CD14-positive monocyte (primary cell): Measurements from ENCODE around the gene CIBAR2. TPM values are rescaled to one million over a fixed set of nuclear protein-coding genes. Genes with fewer than 3 reads are reported as not detected.

Experiments
- DNase-seq, 3 donors: peaks; one replicate each; pipeline ENCODE4 v3.0.0-alpha.2; 2011 to 2022
- H2AFZ ChIP-seq: 2 replicates; pipeline ENCODE4 v1.6.0; 2012; ENCODE audit warnings: mild to moderate bottlenecking, low read depth, low read length, inconsistent platforms; ENCODE audit not compliant: insufficient read depth, poor library complexity, severe bottlenecking
- H3K27ac ChIP-seq, 2 donors: 1 replicate in 1 of 2; 2 replicates in 1 of 2; pipeline ENCODE4 v1.5.1; 2012 to 2013; ENCODE audit warnings: low read length in 2 of 2, control low read depth in 1 of 2, inconsistent platforms in 1 of 2, low read depth in 1 of 2, mild to moderate bottlenecking in 1 of 2
- H3K27me3 ChIP-seq, 2 donors: one replicate each; pipeline versions ENCODE4 v1.6.0 to v1.6.1; 2011 to 2013; ENCODE audit warnings: low read length in 2 of 2; ENCODE audit not compliant: control insufficient read depth in 2 of 2, insufficient read depth in 2 of 2
- H3K36me3 ChIP-seq, 2 donors: replicated peaks in 1 of 2; 1 replicate in 1 of 2; 2 replicates in 1 of 2; pipeline versions ENCODE4 v1.5.1 to v1.6.1; 2012 to 2013; ENCODE audit warnings: low read length in 2 of 2, control low read depth in 1 of 2, inconsistent platforms in 1 of 2, mild to moderate bottlenecking in 1 of 2; ENCODE audit not compliant: insufficient read depth in 2 of 2, control insufficient read depth in 1 of 2
- H3K4me1 ChIP-seq, 2 donors: 1 replicate in 1 of 2; 2 replicates in 1 of 2; pipeline versions ENCODE4 v1.5.1 to v1.6.1; 2012 to 2013; ENCODE audit warnings: low read length in 2 of 2, control low read depth in 1 of 2, inconsistent platforms in 1 of 2, mild to moderate bottlenecking in 1 of 2, moderate library complexity in 1 of 2; ENCODE audit not compliant: insufficient read depth in 2 of 2, control insufficient read depth in 1 of 2
- H3K4me2 ChIP-seq: replicated peaks from 2 replicates; pipeline ENCODE3; 2012; ENCODE audit warnings: low read length, moderate library complexity, mild to moderate bottlenecking; ENCODE audit not compliant: poor library complexity, severe bottlenecking; ENCODE audit errors: extremely low read depth
- H3K4me3 ChIP-seq, 3 experiments: fragments of 200-600 bp in 1 of 3; sonication (generic) in 1 of 3; replicated peaks in 1 of 3; 1 replicate in 2 of 3; 2 replicates in 1 of 3; pipeline ENCODE4 v1.5.1; 2011 to 2013; ENCODE audit warnings: low read length in 3 of 3, mild to moderate bottlenecking in 3 of 3, control low read depth in 2 of 3, low read depth in 2 of 3, inconsistent platforms in 1 of 3, moderate library complexity in 1 of 3
- H3K79me2 ChIP-seq: 2 replicates; pipeline ENCODE4 v1.6.0; 2012; ENCODE audit warnings: mild to moderate bottlenecking, control low read depth, inconsistent platforms, low read length, moderate library complexity; ENCODE audit not compliant: insufficient read depth
- H3K9ac ChIP-seq: 2 replicates; pipeline ENCODE4 v1.6.0; 2017; ENCODE audit warnings: low read length, mild to moderate bottlenecking; ENCODE audit not compliant: insufficient read depth, poor library complexity, severe bottlenecking
- H3K9me3 ChIP-seq, 2 donors: replicated peaks in 1 of 2; 1 replicate in 1 of 2; 2 replicates in 1 of 2; pipeline versions ENCODE4 v1.5.1 to v1.6.1; 2012 to 2013; ENCODE audit warnings: low read length in 2 of 2, control low read depth in 1 of 2; ENCODE audit not compliant: control insufficient read depth in 1 of 2, insufficient read depth in 1 of 2
- H4K20me1 ChIP-seq: 2 replicates; pipeline ENCODE4 v1.6.0; 2012; ENCODE audit warnings: mild to moderate bottlenecking, low read length, control low read depth, moderate library complexity; ENCODE audit not compliant: insufficient read depth
- H3K27ac Mint-ChIP-seq, 7 donors: one replicate each; pipeline ENCODE4 v1.8.0; 2020; ENCODE audit warnings: mild to moderate bottlenecking in 7 of 7, mixed read lengths in 7 of 7, moderate library complexity in 6 of 7, inconsistent platforms in 2 of 7
- H3K27me3 Mint-ChIP-seq, 3 donors: one replicate each; pipeline ENCODE4 v1.8.0; 2021 to 2022; ENCODE audit warnings: low read depth in 3 of 3, mild to moderate bottlenecking in 3 of 3, mixed read lengths in 3 of 3, moderate library complexity in 3 of 3, inconsistent platforms in 1 of 3
- H3K36me3 Mint-ChIP-seq, 2 donors: one replicate each; pipeline ENCODE4 v1.8.0; 2020; ENCODE audit warnings: mixed read lengths in 2 of 2, inconsistent platforms in 1 of 2, mild to moderate bottlenecking in 1 of 2
- H3K4me1 Mint-ChIP-seq: one replicate; pipeline ENCODE4 v1.8.0; 2020; ENCODE audit warnings: mild to moderate bottlenecking, mixed read lengths
- H3K4me3 Mint-ChIP-seq, 2 donors: one replicate each; pipeline ENCODE4 v1.8.0; 2020; ENCODE audit warnings: mild to moderate bottlenecking in 2 of 2, mixed read lengths in 2 of 2, moderate library complexity in 1 of 2
- H3K9me3 Mint-ChIP-seq, 7 donors: one replicate each; pipeline ENCODE4 v1.8.0; 2020 to 2022; ENCODE audit warnings: mixed read lengths in 7 of 7, mild to moderate bottlenecking in 6 of 7, moderate library complexity in 6 of 7, inconsistent platforms in 2 of 7
- WGBS: methylation state at CpG from one replicate; pipeline ENCODE4 v1.1.5; 2013; ENCODE audit warnings: missing lambda C conversion rate; ENCODE audit not compliant: insufficient coverage; 5-methylcytosine and 5-hydroxymethylcytosine counted together
- intact Hi-C, 2 donors: fragments of 100-400 bp; cut with micrococcal nuclease; formaldehyde crosslinking; loops; one replicate each; pipeline versions ENCODE4 v1.15.0 to v1.15.1; 2023
- polyA plus RNA-seq, 3 donors: library from polyadenylated mRNA; depleted of rRNA in 1 of 3; unstranded in 2 of 3; stranded (reverse) in 1 of 3; fragments of 300-500 nt in 2 of 3; fragments of >200 nt in 1 of 3; fragmentation: Illumina TruSeq in 2 of 3; gene quantifications; 1 replicate in 2 of 3; 2 replicates in 1 of 3; pipeline ENCODE4 v1.2.3, GENCODE V29; 2012 to 2021
- TF ChIP-seq, protein P1 (sequence below): fragments of 200-600 bp; IDR thresholded peaks from one replicate; pipeline ENCODE4 v1.8.0; 2022; ENCODE audit warnings: antibody characterized with exemption, mild to moderate bottlenecking

The CIBAR2 gene
- polyA plus RNA-seq, 3 donors, result not detected

DNA sequence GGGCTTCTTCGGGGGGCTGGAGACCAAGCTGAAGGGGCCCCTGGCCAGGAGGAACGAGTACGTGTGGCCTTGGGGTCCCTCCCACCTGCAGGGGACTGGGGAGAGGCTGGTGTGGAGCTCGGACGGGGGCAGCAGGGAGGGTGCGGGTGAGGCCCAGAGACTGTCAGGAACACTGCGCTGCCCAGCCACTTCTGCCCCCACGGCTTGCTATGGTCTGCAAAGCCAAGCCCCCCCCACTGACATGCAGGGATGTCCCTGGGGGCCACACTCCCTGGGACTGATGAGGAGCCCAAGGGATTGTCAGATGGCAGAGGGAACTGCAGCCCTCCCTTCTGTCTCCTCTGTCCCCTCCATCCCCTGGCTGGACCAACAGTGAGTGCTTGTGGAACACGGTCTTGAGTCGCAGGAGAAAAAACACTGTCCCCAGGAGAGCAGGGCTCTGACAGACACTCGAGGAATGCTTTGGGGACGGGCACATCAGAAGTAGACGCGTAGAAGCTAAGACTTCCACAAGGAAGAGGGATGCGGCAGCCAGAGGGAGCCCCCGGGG is 34.6 kb downstream of the CIBAR2 start:
- no peak for DNase-seq
- Histone ChIP-seq H3K4me2 (no peak overlapping the region), H3K36me3 (peaks cover 90 to 94% of the 10 kb centered on the region in 2 donors), H3K27me3 (no peaks in the 10 kb centered on the region), H3K79me2 (no peaks in the 10 kb centered on the region), H2AFZ (no peak overlapping the region), H3K9me3 (no peaks in the 10 kb centered on the region), H3K4me3 (no peak overlapping the region), H4K20me1 (peaks cover 88% of the 10 kb centered on the region), H3K27ac (no peak overlapping the region), H3K4me1 (peaks cover 36 to 46% of the 10 kb centered on the region in 2 donors), H3K9ac (no peak overlapping the region)
- Mint-ChIP-seq H3K36me3 (peaks cover 87 to 98% of the 10 kb centered on the region in 2 donors), H3K4me1 (peaks cover 33% of the 10 kb centered on the region), H3K27ac (peak overlapping the region in 3 of 7 donors; percentile 48 to 77 (median 68)), H3K4me3 (no peak overlapping the region), H3K9me3 (peaks cover 0 to 3% (median 0%) of the 10 kb centered on the region in 7 donors), H3K27me3 (peaks cover 2 to 6% (median 3%) of the 10 kb centered on the region in 3 donors)
- TF ChIP-seq, protein P1, sequence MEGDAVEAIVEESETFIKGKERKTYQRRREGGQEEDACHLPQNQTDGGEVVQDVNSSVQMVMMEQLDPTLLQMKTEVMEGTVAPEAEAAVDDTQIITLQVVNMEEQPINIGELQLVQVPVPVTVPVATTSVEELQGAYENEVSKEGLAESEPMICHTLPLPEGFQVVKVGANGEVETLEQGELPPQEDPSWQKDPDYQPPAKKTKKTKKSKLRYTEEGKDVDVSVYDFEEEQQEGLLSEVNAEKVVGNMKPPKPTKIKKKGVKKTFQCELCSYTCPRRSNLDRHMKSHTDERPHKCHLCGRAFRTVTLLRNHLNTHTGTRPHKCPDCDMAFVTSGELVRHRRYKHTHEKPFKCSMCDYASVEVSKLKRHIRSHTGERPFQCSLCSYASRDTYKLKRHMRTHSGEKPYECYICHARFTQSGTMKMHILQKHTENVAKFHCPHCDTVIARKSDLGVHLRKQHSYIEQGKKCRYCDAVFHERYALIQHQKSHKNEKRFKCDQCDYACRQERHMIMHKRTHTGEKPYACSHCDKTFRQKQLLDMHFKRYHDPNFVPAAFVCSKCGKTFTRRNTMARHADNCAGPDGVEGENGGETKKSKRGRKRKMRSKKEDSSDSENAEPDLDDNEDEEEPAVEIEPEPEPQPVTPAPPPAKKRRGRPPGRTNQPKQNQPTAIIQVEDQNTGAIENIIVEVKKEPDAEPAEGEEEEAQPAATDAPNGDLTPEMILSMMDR, result no peak
- 42% methylated on average over 13 of the region's 16 CpGs for WGBS
- intact Hi-C loops, result loop anchor here in 1 of 2 donors (5.0 kb wide), 1 partner anchor 40 kb away; no protein-coding TSS in a partner anchor

DNA sequence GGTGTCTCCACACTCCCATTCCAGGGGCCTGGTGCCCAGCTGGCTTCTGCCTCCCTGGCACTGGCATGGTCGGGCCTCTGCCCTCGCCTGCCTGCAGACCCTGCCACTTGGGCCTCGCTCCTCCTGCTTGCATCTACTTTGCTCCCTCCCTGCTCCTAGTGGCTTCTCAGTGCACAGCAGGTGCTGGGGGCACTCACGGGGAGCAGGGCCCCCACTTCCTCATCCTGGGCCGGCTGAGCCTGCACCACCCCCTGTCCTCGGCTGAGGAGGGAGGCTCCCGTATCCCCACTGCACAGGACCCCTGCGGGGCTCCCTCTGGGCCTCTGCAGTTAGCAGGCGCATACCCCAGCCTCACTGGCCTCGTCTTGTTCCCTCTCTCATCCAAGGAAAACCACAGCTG is 35.2 kb downstream of the CIBAR2 start:
- no peak overlapping the region for H3K27ac ChIP-seq
- peaks cover 92 to 99% of the 10 kb centered on the region in 2 donors for H3K36me3 ChIP-seq
- peaks cover 0 to 3% (median 0%) of the 10 kb centered on the region in 7 donors for H3K9me3 Mint-ChIP-seq
- peaks cover 30 to 46% of the 10 kb centered on the region in 2 donors for H3K4me1 ChIP-seq
- WGBS, result 17% methylated on average over 9 of the region's 10 CpGs
- no peaks in the 10 kb centered on the region for H3K79me2 ChIP-seq
- H3K4me3 ChIP-seq, result no peak overlapping the region
- no peaks in the 10 kb centered on the region for H3K9me3 ChIP-seq
- H3K4me3 Mint-ChIP-seq, result no peak overlapping the region
- H3K9ac ChIP-seq, result no peak overlapping the region
- DNase-seq, result peak; percentile 24 to 35 (median 29)
- H3K4me1 Mint-ChIP-seq, result peaks cover 27% of the 10 kb centered on the region
- intact Hi-C loops, result loop anchor here in 1 of 2 donors (5.0 kb wide), 1 partner anchor 40 kb away; no protein-coding TSS in a partner anchor
- TF ChIP-seq, protein P1, result peak; percentile 48
- H2AFZ ChIP-seq, result no peak overlapping the region
- peaks cover 86% of the 10 kb centered on the region for H4K20me1 ChIP-seq
- H3K4me2 ChIP-seq, result no peak overlapping the region
- H3K36me3 Mint-ChIP-seq, result peaks cover 87 to 98% of the 10 kb centered on the region in 2 donors
- peaks cover 2 to 6% (median 3%) of the 10 kb centered on the region in 3 donors for H3K27me3 Mint-ChIP-seq
- H3K27ac Mint-ChIP-seq, result peak overlapping the region in 2 of 7 donors; percentile 58 to 77
- no peaks in the 10 kb centered on the region for H3K27me3 ChIP-seq
